ENCODE measurements around the gene SLC12A5. TPM values are rescaled to one million over a fixed set of nuclear protein-coding genes. Genes with fewer than 3 reads are reported as not detected.
A peak's percentile ranks its signal among the peaks of the same experiment; 100 is the strongest.
"Not testable (repeated sequence)": the region's sequence is repeated elsewhere in the genome, so short reads cannot be mapped to it uniquely, and the experiment has no call there.

SLC12A5 gene
- total RNA-seq, 2 experiments from 2014 or later, result 3.8 to 11.0 TPM

DNA sequence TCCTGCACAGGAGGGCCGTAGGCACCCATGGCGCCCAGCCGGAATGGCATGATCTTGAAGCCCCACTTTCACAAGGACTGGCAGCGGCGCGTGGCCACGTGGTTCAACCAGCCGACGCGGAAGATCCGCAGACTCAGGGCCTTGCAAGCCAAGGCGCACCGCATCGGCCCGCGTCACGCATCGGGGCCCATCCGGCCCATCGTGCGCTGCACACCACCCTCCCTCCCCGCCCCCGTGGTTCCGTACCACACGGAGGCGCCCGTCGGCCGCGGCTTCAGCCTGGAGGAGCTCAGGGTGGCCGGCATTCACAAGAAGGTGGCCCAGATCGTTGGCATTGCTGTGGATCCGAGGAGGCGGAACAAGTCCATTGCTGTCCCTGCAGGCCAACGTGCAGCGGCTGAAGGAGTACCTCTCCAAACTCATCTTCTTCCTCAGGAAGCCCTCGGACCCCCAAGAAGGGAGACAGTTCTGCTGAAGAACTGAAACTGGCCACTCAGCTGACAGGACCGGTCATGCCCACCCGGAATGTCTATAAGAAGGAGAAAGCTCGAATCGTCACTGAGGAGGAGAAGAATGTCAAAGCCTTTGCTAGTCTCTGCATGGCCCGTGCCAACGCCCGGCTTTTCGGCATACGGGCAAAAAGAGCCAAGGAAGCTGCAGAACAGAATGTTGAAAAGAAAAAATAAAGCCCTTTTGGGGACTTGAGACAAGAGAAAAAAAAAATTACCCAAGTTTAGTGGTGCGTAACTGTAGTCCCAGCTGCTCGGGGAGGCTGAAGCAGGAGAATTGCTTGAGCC, 70.7 kb downstream of the SLC12A5 start:
- TF ChIP-seq, protein P1, sequence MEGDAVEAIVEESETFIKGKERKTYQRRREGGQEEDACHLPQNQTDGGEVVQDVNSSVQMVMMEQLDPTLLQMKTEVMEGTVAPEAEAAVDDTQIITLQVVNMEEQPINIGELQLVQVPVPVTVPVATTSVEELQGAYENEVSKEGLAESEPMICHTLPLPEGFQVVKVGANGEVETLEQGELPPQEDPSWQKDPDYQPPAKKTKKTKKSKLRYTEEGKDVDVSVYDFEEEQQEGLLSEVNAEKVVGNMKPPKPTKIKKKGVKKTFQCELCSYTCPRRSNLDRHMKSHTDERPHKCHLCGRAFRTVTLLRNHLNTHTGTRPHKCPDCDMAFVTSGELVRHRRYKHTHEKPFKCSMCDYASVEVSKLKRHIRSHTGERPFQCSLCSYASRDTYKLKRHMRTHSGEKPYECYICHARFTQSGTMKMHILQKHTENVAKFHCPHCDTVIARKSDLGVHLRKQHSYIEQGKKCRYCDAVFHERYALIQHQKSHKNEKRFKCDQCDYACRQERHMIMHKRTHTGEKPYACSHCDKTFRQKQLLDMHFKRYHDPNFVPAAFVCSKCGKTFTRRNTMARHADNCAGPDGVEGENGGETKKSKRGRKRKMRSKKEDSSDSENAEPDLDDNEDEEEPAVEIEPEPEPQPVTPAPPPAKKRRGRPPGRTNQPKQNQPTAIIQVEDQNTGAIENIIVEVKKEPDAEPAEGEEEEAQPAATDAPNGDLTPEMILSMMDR (conservative IDR thresholded peaks at IDR 0.05; ENCODE audit: low read length), result peak; percentile 47; the same call in 1 of the 2 replicates
- no peak for TF ChIP-seq EZH2phosphoT487 (IDR thresholded peaks at IDR 0.05; ENCODE audit: borderline replicate concordance, low read depth, low read length)
- H3K4me2 ChIP-seq (ENCODE audit: low read length), result peak overlapping the region; percentile 41; the same call in 1 of the 2 replicates
- H2AFZ ChIP-seq (ENCODE audit: low read length), result no peak overlapping the region
- H4K20me1 ChIP-seq (ENCODE audit: insufficient read depth, low read length), result no peaks in the 10 kb centered on the region
- no peaks in the 10 kb centered on the region for H3K9me3 ChIP-seq (ENCODE audit: low read length)
- H3K4me3 ChIP-seq (ENCODE audit: low read depth, low read length, poor library complexity, severe bottlenecking), result no peak overlapping the region
- BruUV-seq (replicated peaks), result no TSS peak
- peaks cover 5% of the 10 kb centered on the region for H3K4me1 ChIP-seq (ENCODE audit: insufficient read depth, low read length, poor library complexity, severe bottlenecking)
- H3K27ac ChIP-seq (ENCODE audit: low read depth, low read length, poor library complexity, severe bottlenecking), result no peak overlapping the region
- no peaks in the 10 kb centered on the region for H3K9me2 ChIP-seq (ENCODE audit: insufficient read depth, low read length)
- H3K36me3 ChIP-seq (ENCODE audit: insufficient read depth, low read length), result no peaks in the 10 kb centered on the region
- peak; percentile 20 for DNase-seq (ENCODE audit: low spot score)
- H3K79me2 ChIP-seq (ENCODE audit: insufficient read depth, low read depth, low read length), result no peaks in the 10 kb centered on the region
- POLR2A ChIA-PET, result interaction anchor here (0.9 kb wide), 1 partner anchor 15 kb away, joined by 3 read pairs; no protein-coding TSS in a partner anchor
- CTCF ChIA-PET (ENCODE audit: unreplicated experiment), result interaction anchor here (0.6 kb wide), 2 partner anchors 9 to 113 kb away, joined by 3 to 4 read pairs; no protein-coding TSS in a partner anchor
- intact Hi-C loops (cut with micrococcal nuclease; ENCODE audit: unreplicated experiment), result no loop called here

DNA sequence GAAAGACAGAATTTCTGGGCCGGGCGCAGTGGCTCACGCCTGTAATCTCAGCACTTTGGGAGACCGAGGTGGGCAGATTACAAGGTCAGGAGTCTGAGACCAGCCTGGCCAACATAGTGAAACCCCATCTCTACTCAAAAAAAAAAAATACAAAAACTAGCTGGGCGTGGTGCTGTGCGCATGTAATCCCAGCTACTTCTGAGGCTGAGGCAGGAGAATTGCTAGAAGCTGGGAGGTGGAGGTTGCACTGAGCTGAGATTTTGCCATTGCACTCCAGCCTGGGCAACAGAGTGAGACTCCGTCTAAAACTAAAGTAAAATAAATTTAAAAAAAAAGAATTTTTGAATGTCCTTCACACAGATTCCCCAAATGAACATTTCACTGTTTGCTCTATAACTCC, 71.4 kb downstream of the SLC12A5 start:
- H3K4me2 ChIP-seq (ENCODE audit: low read length); DNase-seq (ENCODE audit: low spot score); intact Hi-C loops (cut with micrococcal nuclease; ENCODE audit: unreplicated experiment); H2AFZ ChIP-seq (ENCODE audit: low read length); H4K20me1 ChIP-seq (ENCODE audit: insufficient read depth, low read length); H3K36me3 ChIP-seq (ENCODE audit: insufficient read depth, low read length); BruUV-seq (replicated peaks); H3K27ac ChIP-seq (ENCODE audit: low read depth, low read length, poor library complexity, severe bottlenecking); H3K9me3 ChIP-seq (ENCODE audit: low read length); H3K9me2 ChIP-seq (ENCODE audit: insufficient read depth, low read length); H3K79me2 ChIP-seq (ENCODE audit: insufficient read depth, low read depth, low read length); H3K4me3 ChIP-seq (ENCODE audit: low read depth, low read length, poor library complexity, severe bottlenecking); H3K4me1 ChIP-seq (ENCODE audit: insufficient read depth, low read length, poor library complexity, severe bottlenecking); CTCF ChIA-PET (ENCODE audit: unreplicated experiment): not testable (repeated sequence)
- POLR2A ChIA-PET, result interaction anchor here (0.9 kb wide), 1 partner anchor 16 kb away, joined by 3 read pairs; no protein-coding TSS in a partner anchor

DNA sequence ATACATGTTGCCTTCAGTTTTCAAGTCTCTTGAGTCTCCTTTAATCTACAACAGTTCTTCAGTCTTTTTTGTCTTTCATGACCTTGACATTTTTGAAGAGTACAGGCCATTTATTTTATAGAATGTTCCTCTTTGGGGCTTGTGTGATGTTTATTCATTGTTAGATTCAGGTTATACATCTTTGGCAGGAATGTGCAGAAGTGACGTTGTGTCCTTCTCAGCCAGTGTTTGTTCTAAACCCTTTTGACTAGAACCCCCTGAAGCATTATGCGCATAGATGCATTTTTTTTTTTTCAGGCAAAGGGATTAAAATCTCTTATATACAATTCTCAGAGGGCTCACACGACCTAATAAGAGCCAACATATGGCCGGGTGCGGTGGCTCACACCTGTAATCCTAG, 72.0 kb downstream of the SLC12A5 start:
- ChIA-PET CTCF (ENCODE audit: unreplicated experiment) (no interaction called here), POLR2A (interaction anchor here (0.9 kb wide), 1 partner anchor 16 kb away, joined by 3 read pairs; no protein-coding TSS in a partner anchor)
- H3K36me3 ChIP-seq (ENCODE audit: insufficient read depth, low read length), result no peaks in the 10 kb centered on the region
- TF ChIP-seq EZH2phosphoT487 (IDR thresholded peaks at IDR 0.05; ENCODE audit: borderline replicate concordance, low read depth, low read length), result no peak
- TF ChIP-seq, protein P1 (conservative IDR thresholded peaks at IDR 0.05; ENCODE audit: low read length), result no peak
- no peaks in the 10 kb centered on the region for H3K9me2 ChIP-seq (ENCODE audit: insufficient read depth, low read length)
- DNase-seq (ENCODE audit: low spot score), result no peak
- BruUV-seq (replicated peaks), result no TSS peak
- intact Hi-C loops (cut with micrococcal nuclease; ENCODE audit: unreplicated experiment), result no loop called here
- H3K4me1 ChIP-seq (ENCODE audit: insufficient read depth, low read length, poor library complexity, severe bottlenecking), result peaks cover 5% of the 10 kb centered on the region
- no peaks in the 10 kb centered on the region for H3K9me3 ChIP-seq (ENCODE audit: low read length)
- no peak overlapping the region for H3K4me2 ChIP-seq (ENCODE audit: low read length)
- H3K79me2 ChIP-seq (ENCODE audit: insufficient read depth, low read depth, low read length), result no peaks in the 10 kb centered on the region
- H4K20me1 ChIP-seq (ENCODE audit: insufficient read depth, low read length), result no peaks in the 10 kb centered on the region
- H2AFZ ChIP-seq (ENCODE audit: low read length), result no peak overlapping the region
- no peak overlapping the region for H3K27ac ChIP-seq (ENCODE audit: low read depth, low read length, poor library complexity, severe bottlenecking)
- H3K4me3 ChIP-seq (ENCODE audit: low read depth, low read length, poor library complexity, severe bottlenecking), result no peak overlapping the region
